SK-N-SH (cell line): ENCODE results near the gene COL26A1. TPM values are rescaled to one million over a fixed set of nuclear protein-coding genes. Genes with fewer than 3 reads are reported as not detected.

ENCODE experiments used
- CTCF ChIA-PET: fragments of 300-600, 350-600 bp; formaldehyde crosslinking; extraction: SDS; loops from one replicate; lab custom pipeline; 2021; lab: Yijun Ruan, JAX
- POLR2A ChIA-PET: fragments of 350-600 bp; sonication (Branson Sonifier 250); formaldehyde crosslinking; extraction: SDS; loops from one replicate; lab custom pipeline; 2020; ENCODE audit warnings: antibody characterized with exemption, inconsistent platforms; lab: Yijun Ruan, JAX
- DNase-seq: peaks from one replicate; pipeline ENCODE4 v3.0.0; 2012
- H2AFZ ChIP-seq: fragments of 200-600 bp; sonication (generic); 2 replicates; pipeline ENCODE4 v1.8.1; 2016; ENCODE audit warnings: antibody characterized with exemption, mild to moderate bottlenecking, low read depth
- H3F3A ChIP-seq: fragments of 200-600 bp; sonication (generic); replicated peaks from 2 replicates; pipeline ENCODE3; 2016; ENCODE audit warnings: antibody characterized with exemption, mild to moderate bottlenecking; ENCODE audit not compliant: insufficient read depth
- H3K27ac ChIP-seq, 2 experiments: fragments of 200-500 bp in 1 of 2; fragments of 200-600 bp in 1 of 2; sonication (Bioruptor generic) in 1 of 2; sonication (generic), shearing (Covaris generic) in 1 of 2; 2 replicates each; pipeline versions ENCODE4 v1.5.1 to v1.6.1; 2014 to 2016; ENCODE audit warnings: low read depth in 2 of 2, inconsistent platforms in 1 of 2, low read length in 1 of 2, mild to moderate bottlenecking in 1 of 2, mixed read lengths in 1 of 2
- H3K27me3 ChIP-seq: fragments of 200-600 bp; sonication (generic), shearing (Covaris generic); 2 replicates; pipeline ENCODE4 v1.6.1; 2016; ENCODE audit warnings: mixed run types; ENCODE audit not compliant: insufficient read depth
- H3K36me3 ChIP-seq, 2 experiments: fragments of 200-500 bp in 1 of 2; fragments of 200-600 bp in 1 of 2; sonication (Bioruptor generic) in 1 of 2; sonication (generic) in 1 of 2; replicated peaks in 1 of 2; 2 replicates each; pipeline versions ENCODE3 to v1.5.1; 2014 to 2016; ENCODE audit warnings: low read length in 1 of 2, mild to moderate bottlenecking in 1 of 2; ENCODE audit not compliant: insufficient read depth in 2 of 2, control insufficient read depth in 1 of 2
- H3K4me1 ChIP-seq, 2 experiments: fragments of 200-500 bp in 1 of 2; fragments of 200-600 bp in 1 of 2; sonication (Bioruptor generic) in 1 of 2; sonication (generic), shearing (Covaris generic) in 1 of 2; 2 replicates each; pipeline versions ENCODE4 v1.5.1 to v1.6.1; 2014 to 2016; ENCODE audit warnings: low read depth in 1 of 2, low read length in 1 of 2, mixed run types in 1 of 2; ENCODE audit not compliant: insufficient read depth in 2 of 2, control insufficient read depth in 1 of 2
- H3K4me2 ChIP-seq: fragments of 200-600 bp; sonication (generic), shearing (Covaris generic); 2 replicates; pipeline ENCODE4 v1.6.1; 2017; ENCODE audit warnings: mixed run types
- H3K4me3 ChIP-seq, 2 experiments: fragments of 200-500 bp in 1 of 2; fragments of 200-600 bp in 1 of 2; sonication (Bioruptor generic) in 1 of 2; sonication (generic), shearing (Covaris generic) in 1 of 2; 2 replicates each; pipeline versions ENCODE4 v1.5.1 to v1.8.1; 2014 to 2016; ENCODE audit warnings: low read depth in 2 of 2, inconsistent platforms in 1 of 2, low read length in 1 of 2, mild to moderate bottlenecking in 1 of 2, mixed read lengths in 1 of 2, moderate library complexity in 1 of 2
- H3K79me2 ChIP-seq: fragments of 200-600 bp; sonication (generic); 2 replicates; pipeline ENCODE4 v1.8.1; 2017; ENCODE audit warnings: mild to moderate bottlenecking; ENCODE audit not compliant: insufficient read depth
- H3K9ac ChIP-seq: fragments of 200-600 bp; sonication (generic); 2 replicates; pipeline ENCODE4 v1.6.1; 2017; ENCODE audit warnings: mixed run types
- H3K9me2 ChIP-seq: fragments of 200-600 bp; sonication (generic); 2 replicates; pipeline ENCODE4 v1.6.1; 2017; ENCODE audit warnings: mixed run types
- H3K9me3 ChIP-seq: fragments of 200-600 bp; sonication (generic); 2 replicates; pipeline ENCODE4 v1.6.1; 2017; ENCODE audit warnings: mixed run types, mild to moderate bottlenecking, moderate library complexity
- H4K20me1 ChIP-seq: fragments of 200-600 bp; sonication (generic); 2 replicates; pipeline ENCODE4 v1.6.1; 2017; ENCODE audit warnings: mild to moderate bottlenecking, mixed run types; ENCODE audit not compliant: insufficient read depth
- CTCF ChIP-seq: fragments of 200-600 bp; sonication (generic); IDR thresholded peaks from 2 replicates; pipeline ENCODE4 v1.6.1; 2017; ENCODE audit warnings: antibody characterized with exemption, mild to moderate bottlenecking, moderate library complexity
- ELF1 ChIP-seq: IDR thresholded peaks from 2 replicates; pipeline ENCODE4 v1.4.0; 2012
- EZH2phosphoT487 ChIP-seq: fragments of 200-600 bp; sonication (generic); IDR thresholded peaks from 2 replicates; pipeline ENCODE4 v1.6.1; 2017; ENCODE audit warnings: low read depth, mixed run types, mild to moderate bottlenecking, antibody characterized with exemption, moderate library complexity, borderline replicate concordance
- FOSL2 ChIP-seq: IDR thresholded peaks from 2 replicates; pipeline ENCODE4 v1.4.0; 2012; ENCODE audit warnings: low read depth, mild to moderate bottlenecking, moderate library complexity, borderline replicate concordance
- FOXJ3 ChIP-seq: sonication (generic); formaldehyde crosslinking; IDR thresholded peaks from 2 replicates; pipeline ENCODE4 v1.5.1; 2020; ENCODE audit warnings: mild to moderate bottlenecking, missing genetic modification reagents
- FOXM1 ChIP-seq: IDR thresholded peaks from 2 replicates; pipeline ENCODE4 v1.4.0; 2012; ENCODE audit warnings: low read depth, mild to moderate bottlenecking
- GABPA ChIP-seq: IDR thresholded peaks from 2 replicates; pipeline ENCODE4 v1.4.0; 2012; ENCODE audit warnings: low read depth, mild to moderate bottlenecking
- GATA2 ChIP-seq: sonication (generic); formaldehyde crosslinking; IDR thresholded peaks from 2 replicates; pipeline ENCODE4 v1.5.0; 2020; ENCODE audit warnings: mild to moderate bottlenecking, missing genetic modification reagents
- JUND ChIP-seq: IDR thresholded peaks from 2 replicates; pipeline ENCODE4 v1.4.0; 2012
- MAX ChIP-seq: IDR thresholded peaks from 2 replicates; pipeline ENCODE4 v1.4.0; 2012; ENCODE audit warnings: low read depth
- MEF2A ChIP-seq: IDR thresholded peaks from 2 replicates; pipeline ENCODE4 v1.4.0; 2012; ENCODE audit warnings: low read depth, borderline replicate concordance
- NRF1 ChIP-seq: IDR thresholded peaks from 2 replicates; pipeline ENCODE4 v1.6.1; 2012; ENCODE audit warnings: low read depth, mild to moderate bottlenecking, low read length
- POLR2AphosphoS5 ChIP-seq: IDR thresholded peaks from 2 replicates; pipeline ENCODE4 v1.6.1; 2012; ENCODE audit warnings: low read depth, low read length
- RCOR1 ChIP-seq: fragments of 150-350 bp; IDR thresholded peaks from 2 replicates; pipeline ENCODE4 v1.6.1; 2017; ENCODE audit warnings: antibody characterized with exemption, low read length
- SIN3A ChIP-seq: IDR thresholded peaks from 2 replicates; pipeline ENCODE4 v1.6.1; 2012; ENCODE audit warnings: low read depth, mild to moderate bottlenecking, low read length, moderate library complexity, borderline replicate concordance
- TAF1 ChIP-seq: IDR thresholded peaks from 2 replicates; pipeline ENCODE4 v1.6.1; 2012; ENCODE audit warnings: low read depth, mild to moderate bottlenecking, low read length, moderate library complexity, borderline replicate concordance
- USF1 ChIP-seq: IDR thresholded peaks from 2 replicates; pipeline ENCODE4 v1.4.0; 2012; ENCODE audit warnings: low read depth, borderline replicate concordance
- WGBS: methylation state at CpG from one replicate; pipeline ENCODE4 v1.1.6; 2017; ENCODE audit warnings: low lambda C conversion rate; 5-methylcytosine and 5-hydroxymethylcytosine counted together
- polyA plus RNA-seq, 3 experiments: library from polyadenylated mRNA; depleted of rRNA; stranded (reverse); fragments of >200 nt; gene quantifications; 2 replicates each; pipeline ENCODE4 v1.2.3, GENCODE V29; 2012
- TF ChIP-seq, protein P1 (sequence below): fragments of 150-350 bp; IDR thresholded peaks from 2 replicates; pipeline ENCODE4 v1.6.1; 2017; ENCODE audit warnings: antibody characterized with exemption, low read length, low read depth, borderline replicate concordance

The COL26A1 gene
- polyA plus RNA-seq, 1 of the 3 experiments (the other 2 are of a cell fraction), result 0.05 TPM

DNA sequence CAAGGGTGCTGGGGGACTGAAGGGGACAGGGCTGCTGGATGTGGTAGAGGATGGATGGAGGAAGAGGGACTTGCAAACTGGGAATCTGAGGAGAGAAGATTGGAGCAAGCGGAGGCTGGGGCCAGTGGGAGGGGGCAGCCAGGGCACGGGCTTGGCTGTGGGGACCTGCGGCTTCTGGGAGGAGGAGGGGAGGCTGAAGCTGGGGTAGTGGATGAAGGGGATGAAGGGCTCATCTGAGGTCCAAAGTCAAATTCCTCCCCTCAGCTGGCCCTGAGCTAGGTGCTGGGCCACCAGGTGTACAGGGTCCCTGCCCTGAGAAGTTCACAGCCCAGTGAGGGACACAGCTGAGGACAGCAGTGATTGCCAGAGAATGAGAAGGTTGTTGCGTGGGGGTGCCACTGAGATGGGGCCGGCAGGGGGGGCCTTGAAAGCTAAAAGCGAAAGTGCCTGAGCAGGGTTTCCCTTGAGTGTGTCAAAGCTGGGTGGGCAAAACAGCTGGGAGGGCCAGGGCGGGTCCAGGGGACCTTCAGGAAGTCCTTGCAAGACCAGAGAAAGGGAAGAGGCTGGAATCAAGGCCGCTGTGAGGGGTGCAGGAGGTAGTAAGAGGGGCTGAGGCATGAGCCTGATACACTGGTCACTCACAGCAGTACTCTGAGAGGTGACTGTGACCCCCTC is 191.2 kb downstream of the COL26A1 start (continued):
- TF ChIP-seq FOXM1, result no peak

- Histone ChIP-seq H3K27ac (no peak overlapping the region), H2AFZ (no peak overlapping the region), H3K4me1 (no peaks in the 10 kb centered on the region; a peak in 1 of 4 replicates), H3K27me3 (peaks cover 19% of the 10 kb centered on the region), H3K79me2 (no peaks in the 10 kb centered on the region), H3K4me3 (no peak overlapping the region), H3F3A (no peaks in the 10 kb centered on the region), H3K4me2 (no peak overlapping the region), H3K9me3 (no peaks in the 10 kb centered on the region), H4K20me1 (no peaks in the 10 kb centered on the region), H3K9me2 (no peaks in the 10 kb centered on the region), H3K36me3 (no peaks in the 10 kb centered on the region), H3K9ac (no peak overlapping the region)
- CTCF ChIA-PET, result interaction anchor here (0.9 to 5.9 kb wide), 6 partner anchors 11 to 718 kb away, joined by 3 to 47 read pairs (median 3); no protein-coding TSS in a partner anchor
- WGBS, result 66% methylated on average over 6 of the region's 6 CpGs
- DNase-seq, result no peak
- no peak for TF ChIP-seq GABPA
- no peak for TF ChIP-seq NRF1
- no peak for TF ChIP-seq FOSL2
- no peak for TF ChIP-seq RCOR1
- no peak for TF ChIP-seq EZH2phosphoT487
- TF ChIP-seq FOXJ3 (CRISPR knock-in tag), result no peak
- no peak for TF ChIP-seq ELF1
- no peak for TF ChIP-seq GATA2 (CRISPR knock-in tag)
- no peak for TF ChIP-seq JUND
- TF ChIP-seq SIN3A, result no peak
- TF ChIP-seq MEF2A, result no peak
- POLR2A ChIA-PET, result no interaction called here
Observed at GRCh38 chr7:101554584-101555268, 192.1 kb downstream of the COL26A1 start.

DNA sequence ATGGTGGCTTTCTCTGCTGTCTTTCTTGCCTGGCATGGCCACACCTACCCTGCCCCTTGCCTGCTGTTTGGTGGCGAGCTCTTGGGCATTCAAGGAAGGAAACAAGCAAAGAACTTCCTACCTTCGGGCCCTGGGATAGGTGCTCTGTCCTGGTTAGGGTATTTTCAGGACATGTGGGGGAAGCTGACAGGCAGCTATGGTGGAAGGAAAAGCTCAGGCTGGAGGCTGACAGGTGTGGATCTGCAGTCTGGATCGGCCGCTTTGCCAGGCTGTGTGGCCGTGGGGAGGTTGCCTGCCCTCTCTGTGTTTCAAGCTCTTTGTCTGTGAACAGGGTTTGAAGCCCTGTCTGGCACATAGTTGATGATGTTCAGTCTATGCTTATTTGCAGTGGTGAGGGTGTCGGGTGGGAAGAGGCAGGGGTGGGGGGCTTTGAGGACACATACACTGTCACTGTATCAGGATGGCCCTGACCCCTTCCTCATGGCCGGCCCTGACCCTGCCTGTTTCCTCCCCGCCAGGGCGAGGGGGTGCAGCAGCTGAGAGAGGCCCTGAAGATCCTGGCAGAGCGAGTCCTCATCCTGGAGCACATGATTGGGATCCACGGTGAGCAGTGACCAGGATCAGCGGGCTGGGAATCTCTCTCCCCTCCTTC is 192.7 kb downstream of the COL26A1 start:
- no peaks in the 10 kb centered on the region; a peak in 1 of 4 replicates for H3K4me1 ChIP-seq
- H3F3A ChIP-seq, result no peaks in the 10 kb centered on the region
- H3K27ac ChIP-seq, result no peak overlapping the region
- ChIA-PET POLR2A (no interaction called here), CTCF (interaction anchor here (0.9 to 5.9 kb wide), 3 partner anchors 11 to 17 kb away, joined by 3 to 47 read pairs (median 5); no protein-coding TSS in a partner anchor)
- 56% methylated on average over 11 of the region's 12 CpGs for WGBS
- H3K9me3 ChIP-seq, result no peaks in the 10 kb centered on the region
- H3K27me3 ChIP-seq, result peaks cover 19% of the 10 kb centered on the region
- no peak for DNase-seq
- H4K20me1 ChIP-seq, result no peaks in the 10 kb centered on the region
- H2AFZ ChIP-seq, result no peak overlapping the region
- H3K4me2 ChIP-seq, result no peak overlapping the region
- no peak overlapping the region for H3K9ac ChIP-seq
- H3K79me2 ChIP-seq, result no peaks in the 10 kb centered on the region
- no peak overlapping the region for H3K4me3 ChIP-seq
- no peaks in the 10 kb centered on the region for H3K36me3 ChIP-seq
- no peaks in the 10 kb centered on the region for H3K9me2 ChIP-seq
- TF ChIP-seq USF1 (no peak), FOSL2 (no peak), POLR2AphosphoS5 (no peak), TAF1 (no peak), MAX (no peak), CTCF (no peak)
- TF ChIP-seq, protein P1, sequence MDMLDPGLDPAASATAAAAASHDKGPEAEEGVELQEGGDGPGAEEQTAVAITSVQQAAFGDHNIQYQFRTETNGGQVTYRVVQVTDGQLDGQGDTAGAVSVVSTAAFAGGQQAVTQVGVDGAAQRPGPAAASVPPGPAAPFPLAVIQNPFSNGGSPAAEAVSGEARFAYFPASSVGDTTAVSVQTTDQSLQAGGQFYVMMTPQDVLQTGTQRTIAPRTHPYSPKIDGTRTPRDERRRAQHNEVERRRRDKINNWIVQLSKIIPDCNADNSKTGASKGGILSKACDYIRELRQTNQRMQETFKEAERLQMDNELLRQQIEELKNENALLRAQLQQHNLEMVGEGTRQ, result no peak
